Embryonic facial prominence (tissue), 1 donor: Measurements from ENCODE around the gene AAGAB.
"Not testable (repeated sequence)": the region's sequence is repeated elsewhere in the genome, so short reads cannot be mapped to it uniquely, and the experiment has no call there.

Experiments
- DNase-seq: peaks from one replicate; pipeline ENCODE4 v3.0.0-alpha.2; 2016; ENCODE audit errors: extremely low spot score

Gene AAGAB

DNA sequence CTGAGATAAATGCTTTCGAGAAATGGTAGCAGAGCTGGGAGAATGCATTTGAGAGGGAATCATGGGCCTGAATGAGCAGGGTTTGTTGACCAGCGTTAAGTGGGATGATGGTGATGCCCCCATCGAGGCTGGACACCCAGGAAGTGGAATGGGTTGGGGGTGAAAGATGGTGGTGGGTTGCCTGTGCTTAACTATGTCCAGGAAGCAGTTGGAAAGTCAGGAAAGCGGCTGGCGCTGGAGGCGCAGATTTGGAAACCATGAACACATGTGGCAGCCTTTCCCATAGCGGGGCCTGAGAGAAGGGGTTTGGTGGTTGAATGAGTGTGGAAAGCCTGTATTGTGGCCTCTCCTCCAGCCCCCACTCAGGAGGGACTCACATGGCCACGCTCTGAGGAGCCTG, 80.7 kb downstream of the AAGAB start:
- no peak for DNase-seq

GRCh38 chr15:67173005-67173404, 81.5 kb downstream of the AAGAB start:
- DNase-seq: no peak

GRCh38 chr15:67172172-67172571, 82.3 kb downstream of the AAGAB start:
- DNase-seq: no peak

DNA sequence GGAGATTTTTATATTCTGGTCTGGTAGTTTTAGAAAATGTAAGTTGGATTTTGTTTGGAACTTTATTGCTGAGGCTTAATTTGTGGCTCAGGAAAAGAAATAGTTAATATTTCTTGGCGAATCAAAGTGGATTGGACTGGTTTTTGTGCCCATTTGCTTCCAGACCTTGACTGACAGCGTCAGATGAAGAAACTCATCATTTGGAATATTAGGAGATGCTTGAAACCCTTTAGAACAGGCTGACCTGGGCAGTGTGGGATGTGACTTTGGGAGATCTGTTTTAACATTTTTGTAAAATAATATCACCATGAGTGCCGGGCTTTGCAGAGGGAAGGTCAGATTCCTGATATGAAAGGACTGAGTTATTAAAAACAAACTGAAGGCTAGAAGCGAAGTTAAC, 83.0 kb downstream of the AAGAB start:
- no peak for DNase-seq

GRCh38 chr15:67170143-67170925, 84.1 kb downstream of the AAGAB start:
- DNase-seq: no peak

- no peak for DNase-seq
Observed at GRCh38 chr15:67168694-67169093, 85.8 kb downstream of the AAGAB start.

- no peak for DNase-seq
Observed at GRCh38 chr15:67167091-67167490, 87.4 kb downstream of the AAGAB start.

DNA sequence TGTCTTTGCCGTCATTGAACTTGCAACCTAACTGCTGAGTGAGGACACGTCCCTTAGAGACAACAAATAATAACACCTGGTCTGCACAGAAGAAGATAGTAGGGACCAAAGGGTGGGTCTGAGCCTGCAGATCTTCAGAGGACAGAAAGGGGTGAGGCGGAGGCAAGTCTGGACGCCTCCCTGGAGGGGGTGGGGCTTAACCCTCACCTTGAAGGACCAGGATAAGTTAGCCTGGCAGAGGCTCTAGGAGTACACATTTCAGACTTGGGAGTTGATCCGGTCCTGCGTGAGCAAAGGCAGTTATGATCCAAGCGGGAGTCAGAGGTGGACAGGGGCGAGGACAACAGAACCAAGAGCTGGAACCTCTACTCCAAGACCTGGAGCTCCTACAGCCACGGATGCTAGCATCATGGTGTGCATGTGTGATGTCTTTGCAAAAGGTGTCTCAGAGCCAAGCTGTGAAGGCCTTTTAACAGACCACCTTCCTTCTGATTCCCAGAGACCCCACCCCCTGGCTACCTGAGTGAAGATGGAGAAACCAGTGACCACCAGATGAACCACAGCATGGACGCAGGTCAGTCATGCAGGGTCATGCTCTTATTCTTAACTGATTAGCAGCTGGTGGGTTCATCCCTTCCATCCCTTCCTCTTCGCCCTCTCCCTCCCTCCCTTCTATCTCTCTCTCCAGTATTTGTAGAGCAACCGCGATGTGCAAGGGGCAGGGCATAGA, 88.0 kb downstream of the AAGAB start:
- DNase-seq: no peak

DNA sequence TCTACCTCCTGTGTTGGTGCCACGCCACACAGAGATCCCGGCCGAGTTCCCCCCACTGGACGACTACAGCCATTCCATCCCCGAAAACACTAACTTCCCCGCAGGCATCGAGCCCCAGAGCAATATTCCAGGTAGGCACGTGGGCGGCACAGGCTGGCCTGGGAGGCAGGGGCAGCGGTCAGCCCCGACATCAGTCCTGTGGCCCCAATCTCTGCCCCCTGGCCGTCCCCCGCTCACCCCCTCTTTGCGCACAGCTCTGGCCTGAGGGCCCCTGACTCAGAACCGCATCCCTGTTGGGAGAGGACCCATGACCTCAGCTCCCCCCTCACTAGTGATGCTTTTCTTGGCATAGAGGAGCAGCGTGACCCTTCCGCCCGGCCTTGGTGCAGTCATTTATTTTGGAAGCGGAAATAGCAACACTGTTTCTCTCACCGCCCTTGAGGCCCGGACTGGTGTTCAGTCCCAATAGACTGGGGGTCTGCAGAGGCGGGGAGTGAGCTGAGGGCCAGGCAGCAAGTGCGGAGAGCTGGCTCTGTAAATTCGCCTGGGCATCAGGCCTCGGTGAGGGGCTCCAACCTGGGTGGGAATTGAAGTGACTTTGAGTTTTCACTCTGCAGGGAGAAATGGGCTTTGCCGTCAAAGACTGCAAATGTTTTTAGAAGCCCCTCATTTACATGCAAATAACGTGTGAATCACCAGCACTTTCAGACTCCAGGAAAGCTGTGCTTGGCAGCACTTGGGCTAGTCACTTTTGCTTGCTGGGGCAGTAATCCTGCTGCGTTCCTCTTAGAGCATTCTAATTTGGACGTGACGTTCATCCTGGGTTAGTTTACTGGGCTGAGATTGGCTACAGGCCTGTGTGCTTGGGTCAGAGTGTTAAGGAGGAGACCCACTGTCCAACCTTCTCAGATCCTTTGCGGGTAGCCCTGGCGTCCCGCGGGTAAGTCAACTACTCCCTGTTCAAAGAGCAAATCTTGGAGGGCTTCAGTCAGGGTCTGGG, 88.9 kb downstream of the AAGAB start:
- DNase-seq: no peak

- DNase-seq: no peak
Observed at GRCh38 chr15:67164811-67165253, 89.6 kb downstream of the AAGAB start.

DNA sequence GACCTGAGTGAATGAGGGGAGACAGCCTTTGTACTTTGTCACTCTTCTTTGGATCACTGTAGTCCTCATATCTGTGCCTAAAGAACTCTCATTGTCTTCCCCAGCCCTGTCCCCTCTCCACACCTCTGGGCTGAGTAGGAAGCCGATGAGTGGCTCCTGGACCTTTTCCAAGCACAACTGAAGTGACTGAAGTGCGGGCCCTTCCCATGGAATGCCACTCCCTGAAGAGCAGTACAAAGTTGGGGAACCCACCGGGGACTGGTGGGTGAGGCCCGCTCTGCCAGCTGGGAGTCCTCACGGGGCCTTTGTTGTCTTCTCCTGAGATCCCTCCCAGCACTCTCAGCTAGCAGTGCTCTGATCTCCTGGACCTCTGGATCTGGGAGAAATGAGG, 90.1 kb downstream of the AAGAB start:
- no peak for DNase-seq

DNA sequence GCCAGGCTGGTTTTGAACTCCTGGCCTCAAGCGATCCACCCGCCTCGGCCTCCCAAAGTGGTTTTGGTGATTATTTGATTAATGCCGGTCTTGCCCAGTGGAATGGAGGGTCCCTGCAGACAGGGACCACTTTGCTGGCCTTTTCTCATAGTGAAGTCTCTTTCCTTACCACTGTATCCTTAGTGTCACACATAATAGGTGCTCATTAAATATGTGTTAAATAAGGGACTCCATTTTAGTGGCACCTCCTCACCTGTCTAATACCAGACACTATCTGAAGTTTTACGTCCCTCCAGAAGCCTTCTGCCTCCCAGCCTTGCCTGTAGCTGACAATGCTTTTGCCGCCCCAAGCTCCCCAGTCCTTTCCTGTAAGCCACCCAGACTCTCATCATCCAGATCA, 91.3 kb downstream of the AAGAB start:
- DNase-seq: no peak

- no peak for DNase-seq
Observed at GRCh38 chr15:67161881-67162280, 92.6 kb downstream of the AAGAB start.

GRCh38 chr15:67161412-67161811, 93.0 kb downstream of the AAGAB start:
- no peak for DNase-seq

GRCh38 chr15:67158367-67158766, 96.1 kb downstream of the AAGAB start:
- DNase-seq: no peak

DNA sequence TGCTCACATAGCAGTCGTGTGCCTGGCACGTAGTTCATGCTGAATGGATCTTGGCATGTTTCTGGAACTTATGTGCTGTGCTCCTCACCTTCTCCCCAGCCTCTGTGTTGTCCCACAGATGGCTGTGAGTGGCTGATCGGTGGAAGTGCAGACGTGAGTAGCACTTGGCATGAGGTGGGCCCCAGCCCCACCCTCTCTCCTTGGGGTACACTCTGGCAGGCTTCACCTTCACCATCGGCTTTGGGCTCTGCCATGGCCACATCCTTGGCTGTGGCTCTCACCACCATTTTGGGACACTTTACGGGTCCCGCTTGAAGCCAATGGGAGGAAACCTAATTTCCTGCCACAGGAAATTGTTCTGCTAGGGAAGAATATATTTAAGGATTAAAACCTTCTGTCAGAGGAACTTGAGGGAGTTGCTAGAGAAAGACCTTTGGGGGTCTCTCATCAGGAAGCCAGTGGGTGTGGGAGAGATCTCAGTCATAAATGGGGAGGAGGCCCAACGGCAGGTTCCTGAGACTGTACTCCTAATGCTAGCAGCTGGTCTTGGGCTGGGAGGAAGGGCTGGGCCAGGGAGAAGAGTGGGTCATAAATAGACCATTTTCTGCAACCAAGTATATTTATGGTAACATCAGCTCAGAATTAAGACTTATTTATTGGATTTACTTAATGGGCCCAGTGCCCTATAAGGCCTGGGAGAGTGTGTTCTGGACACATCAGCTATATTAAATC, 96.8 kb downstream of the AAGAB start:
- DNase-seq: no peak

- no peak for DNase-seq
Observed at GRCh38 chr15:67156834-67157233, 97.6 kb downstream of the AAGAB start.

DNA sequence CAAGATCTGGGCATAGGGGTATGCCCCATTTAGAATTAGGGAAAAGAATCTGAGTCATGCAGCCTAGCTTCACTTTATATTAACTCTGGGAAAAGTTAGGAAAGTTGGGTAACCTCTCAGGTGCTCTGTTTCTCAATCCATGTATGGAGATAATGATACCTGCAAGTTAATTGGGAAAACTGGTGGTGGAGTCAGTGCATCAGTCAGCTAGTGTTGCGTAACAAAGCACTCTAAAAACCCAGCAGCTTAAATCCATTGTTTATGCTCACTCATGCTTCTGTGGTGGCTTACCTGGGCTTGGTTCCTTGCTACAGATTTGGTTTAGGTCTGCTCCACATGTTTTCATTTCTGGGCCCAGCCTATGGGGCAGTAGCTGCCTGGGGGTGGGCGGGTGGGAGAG, 98.0 kb downstream of the AAGAB start:
- no peak for DNase-seq

DNA sequence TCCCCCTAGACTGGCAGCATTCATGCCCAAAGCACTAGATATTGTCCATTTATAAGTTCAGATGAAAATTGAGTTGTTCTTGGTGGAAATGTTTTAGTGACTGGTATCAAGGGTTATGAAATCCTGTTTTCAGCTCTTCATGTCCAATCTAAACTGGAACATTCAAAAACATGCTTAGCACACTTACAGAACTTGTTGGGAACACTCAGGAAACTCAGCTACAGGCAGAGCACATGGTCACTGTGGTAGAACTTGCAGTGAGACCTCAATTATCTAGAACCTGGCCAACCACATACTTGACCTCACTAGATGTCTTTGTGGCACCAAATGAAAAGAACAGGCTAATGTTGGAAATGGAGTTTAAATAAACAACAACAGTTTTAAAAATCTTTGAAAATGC, 100.2 kb downstream of the AAGAB start:
- no peak for DNase-seq

- DNase-seq: not testable (repeated sequence)
Observed at GRCh38 chr15:67153044-67153443, 101.4 kb downstream of the AAGAB start.

DNA sequence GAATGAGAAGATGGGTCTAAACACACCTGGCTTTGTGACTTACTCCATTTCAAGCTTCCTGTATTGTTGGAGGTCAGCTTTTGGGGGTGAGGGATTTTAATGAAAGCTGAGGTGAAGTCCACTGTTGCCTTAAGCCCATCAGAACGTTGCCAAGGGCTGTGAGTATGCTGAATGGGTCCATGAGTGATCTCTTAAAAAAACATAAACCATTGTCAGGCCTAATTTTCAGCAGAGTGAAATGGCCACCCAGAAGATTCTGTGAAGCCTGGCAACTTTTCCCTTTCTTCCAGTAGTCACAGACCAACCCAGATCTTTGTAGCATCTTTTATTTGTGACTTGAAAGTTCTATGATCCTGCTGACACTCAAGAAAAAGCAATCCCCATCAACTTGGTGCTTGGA, 102.0 kb downstream of the AAGAB start:
- DNase-seq: no peak
